GM12865 (cell line): ENCODE data around the gene PRDM1.

Experiments used
- DNase-seq: peaks from one replicate; pipeline ENCODE4 v3.0.0; 2010; ENCODE audit warnings: low read depth
- H3K4me3 ChIP-seq: 2 replicates; pipeline ENCODE4 v1.5.1; 2011; ENCODE audit warnings: mild to moderate bottlenecking, low read depth, low read length, control low read depth
- TF ChIP-seq, protein P1 (sequence below): IDR thresholded peaks from 2 replicates; pipeline ENCODE4 v1.5.1; 2011; ENCODE audit warnings: low read length, control low read depth, low read depth, inconsistent platforms; ENCODE audit not compliant: insufficient read depth; ENCODE audit errors: missing control alignments

PRDM1 gene

DNA sequence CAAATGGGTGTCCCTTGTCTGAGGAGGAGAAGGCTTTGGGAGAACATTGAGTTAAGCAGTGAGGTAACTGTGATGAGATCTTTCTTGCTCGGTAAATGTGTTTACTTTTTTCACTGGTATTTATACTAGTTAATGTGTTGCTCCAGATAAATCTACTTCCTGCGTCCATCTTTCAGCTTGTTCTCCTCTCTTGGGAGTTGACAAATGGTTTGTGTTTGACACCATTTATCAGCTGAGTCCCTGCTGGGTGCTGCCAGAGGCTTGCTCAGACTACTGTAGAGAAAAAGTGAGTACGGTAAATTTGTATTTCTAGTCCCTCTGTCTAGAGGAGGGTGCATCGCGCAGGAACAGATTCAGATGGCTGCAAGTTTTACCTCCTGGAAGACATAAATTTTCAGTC lies 8.3 kb upstream of the PRDM1 start:
- no peak overlapping the region for H3K4me3 ChIP-seq
- no peak for DNase-seq
- TF ChIP-seq, protein P1, sequence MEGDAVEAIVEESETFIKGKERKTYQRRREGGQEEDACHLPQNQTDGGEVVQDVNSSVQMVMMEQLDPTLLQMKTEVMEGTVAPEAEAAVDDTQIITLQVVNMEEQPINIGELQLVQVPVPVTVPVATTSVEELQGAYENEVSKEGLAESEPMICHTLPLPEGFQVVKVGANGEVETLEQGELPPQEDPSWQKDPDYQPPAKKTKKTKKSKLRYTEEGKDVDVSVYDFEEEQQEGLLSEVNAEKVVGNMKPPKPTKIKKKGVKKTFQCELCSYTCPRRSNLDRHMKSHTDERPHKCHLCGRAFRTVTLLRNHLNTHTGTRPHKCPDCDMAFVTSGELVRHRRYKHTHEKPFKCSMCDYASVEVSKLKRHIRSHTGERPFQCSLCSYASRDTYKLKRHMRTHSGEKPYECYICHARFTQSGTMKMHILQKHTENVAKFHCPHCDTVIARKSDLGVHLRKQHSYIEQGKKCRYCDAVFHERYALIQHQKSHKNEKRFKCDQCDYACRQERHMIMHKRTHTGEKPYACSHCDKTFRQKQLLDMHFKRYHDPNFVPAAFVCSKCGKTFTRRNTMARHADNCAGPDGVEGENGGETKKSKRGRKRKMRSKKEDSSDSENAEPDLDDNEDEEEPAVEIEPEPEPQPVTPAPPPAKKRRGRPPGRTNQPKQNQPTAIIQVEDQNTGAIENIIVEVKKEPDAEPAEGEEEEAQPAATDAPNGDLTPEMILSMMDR = no peak

- TF ChIP-seq, protein P1 = no peak
- DNase-seq = no peak
- H3K4me3 ChIP-seq = no peak overlapping the region
Observed at GRCh38 chr6:106079961-106080762, 6.0 kb upstream of the PRDM1 start.

DNA sequence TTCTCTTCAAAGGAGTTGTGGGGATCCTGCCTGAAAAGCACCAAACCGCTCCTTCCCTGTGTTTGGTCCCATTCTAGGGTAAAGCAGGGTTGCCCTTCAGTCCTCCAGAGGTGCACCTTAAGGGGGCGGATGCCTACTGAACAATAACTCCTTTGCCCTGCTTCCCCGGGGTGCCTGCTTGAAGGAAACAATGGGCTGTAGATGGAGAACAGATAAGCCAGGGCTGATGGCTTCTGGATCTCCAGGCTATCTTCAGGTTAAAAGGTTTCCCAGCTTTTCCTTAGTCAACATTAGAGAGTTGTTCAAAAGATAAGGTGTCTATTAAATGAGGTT lies 5.4 kb upstream of the PRDM1 start:
- H3K4me3 ChIP-seq = no peak overlapping the region
- TF ChIP-seq, protein P1 = no peak
- DNase-seq = no peak

DNA sequence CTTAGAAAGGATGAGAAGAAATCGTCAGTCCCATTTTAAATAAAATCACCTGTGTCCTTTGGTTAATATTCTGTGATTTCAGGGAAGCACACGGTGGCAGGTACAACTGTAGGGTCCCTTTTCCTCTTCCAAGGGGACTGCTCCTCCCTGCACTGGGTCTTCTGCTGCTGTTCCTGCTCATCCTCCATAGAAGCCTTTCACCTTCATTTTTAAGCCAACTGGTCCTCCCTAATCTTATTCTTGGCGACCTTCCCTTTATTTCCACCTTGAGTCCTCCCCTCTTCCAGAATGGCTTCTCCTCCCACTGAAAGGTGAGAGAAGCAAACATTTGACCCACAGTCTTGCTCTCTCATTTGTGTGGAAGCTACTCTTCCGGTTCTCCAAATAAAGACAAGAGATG lies 4.4 kb upstream of the PRDM1 start:
- no peak for DNase-seq
- no peak overlapping the region for H3K4me3 ChIP-seq
- TF ChIP-seq, protein P1 = no peak

DNA sequence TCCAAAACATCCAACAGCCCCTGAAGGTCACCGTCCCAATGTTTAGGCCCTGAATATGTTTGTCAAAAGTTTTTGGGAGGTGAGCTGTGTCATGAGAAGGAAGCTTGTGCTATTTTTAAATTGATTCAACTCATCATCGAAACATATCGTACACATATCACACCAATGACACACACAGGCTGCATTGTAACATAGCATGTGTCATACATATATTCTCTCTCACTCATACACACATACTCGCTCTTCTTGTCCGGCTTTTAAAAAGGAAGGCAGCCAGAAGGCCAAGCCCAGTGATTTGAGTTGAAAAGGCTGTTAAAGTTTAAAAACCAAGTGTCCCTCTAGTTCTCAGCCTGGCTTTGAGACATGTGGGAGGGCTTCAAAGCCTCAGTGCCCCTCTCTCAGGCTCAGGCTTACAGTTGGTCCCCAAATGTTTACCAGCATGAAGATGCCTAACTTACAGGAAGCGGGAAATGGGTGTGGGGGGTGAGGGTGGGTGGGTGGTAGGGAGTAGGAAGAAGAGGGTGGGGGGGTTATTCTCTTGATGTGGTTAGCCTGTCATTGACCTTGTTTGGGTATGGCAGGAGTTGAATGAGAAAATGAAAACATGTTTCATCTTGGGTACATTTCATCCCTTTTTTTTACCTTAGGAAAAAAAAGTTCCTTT lies 3.3 kb upstream of the PRDM1 start:
- DNase-seq = no peak
- TF ChIP-seq, protein P1 = no peak

DNA sequence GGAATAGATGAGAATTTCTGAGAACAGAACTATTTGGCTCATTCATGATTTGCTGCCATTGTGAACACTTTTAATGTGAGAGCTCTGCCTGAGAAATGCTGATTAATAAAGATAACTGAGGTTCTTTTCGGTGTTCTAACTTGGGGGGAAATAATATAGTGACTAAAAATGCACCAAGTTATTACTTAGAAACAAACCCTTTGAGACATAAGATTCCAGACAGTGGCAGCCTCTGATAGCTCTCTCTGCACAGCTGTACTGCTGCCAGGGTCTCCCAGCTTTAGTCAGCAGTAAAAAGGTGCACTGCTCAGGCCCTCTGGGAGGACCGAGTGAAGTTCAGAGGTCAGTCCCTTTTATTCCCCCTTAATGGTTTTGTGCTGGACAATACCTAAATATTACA lies 2.5 kb upstream of the PRDM1 start:
- peak; percentile 65 for DNase-seq
- H3K4me3 ChIP-seq = no peak overlapping the region
- TF ChIP-seq, protein P1 = no peak

More for the DNA sequence above, 3.3 kb upstream of the PRDM1 start:
- no peak overlapping the region for H3K4me3 ChIP-seq
